Stomach smooth muscle (tissue), 2 donors: ENCODE results near the gene TBXT.
"Not testable (repeated sequence)": the region's sequence is repeated elsewhere in the genome, so short reads cannot be mapped to it uniquely, and the experiment has no call there.

Source experiments
- H3K27ac ChIP-seq: one replicate; pipeline ENCODE4 v1.7.0; 2013; ENCODE audit warnings: mild to moderate bottlenecking, low read length, inconsistent platforms
- H3K27me3 ChIP-seq, 2 donors: one replicate each; pipeline ENCODE4 v1.7.0; 2013; ENCODE audit warnings: low read length in 2 of 2; ENCODE audit not compliant: insufficient read depth in 2 of 2, control insufficient read depth in 1 of 2
- H3K36me3 ChIP-seq, 2 donors: one replicate each; pipeline ENCODE4 v1.7.0; 2013; ENCODE audit warnings: low read length in 2 of 2; ENCODE audit not compliant: control insufficient read depth in 2 of 2, insufficient read depth in 2 of 2
- H3K4me1 ChIP-seq: one replicate; pipeline ENCODE4 v1.7.0; 2013; ENCODE audit warnings: low read length; ENCODE audit not compliant: control insufficient read depth, insufficient read depth
- H3K4me3 ChIP-seq, 2 donors: one replicate each; pipeline ENCODE4 v1.7.0; 2013; ENCODE audit warnings: low read length in 2 of 2
- H3K9ac ChIP-seq, 2 donors: one replicate each; pipeline ENCODE4 v1.7.0; 2013; ENCODE audit warnings: low read length in 2 of 2, mild to moderate bottlenecking in 1 of 2
- H3K9me3 ChIP-seq, 2 donors: one replicate each; pipeline ENCODE4 v1.7.0; 2013; ENCODE audit warnings: low read length in 2 of 2; ENCODE audit not compliant: control insufficient read depth in 2 of 2
- donor health status: healthy.
- donor health status: Pancreatic carcinoma.

TBXT gene

GRCh38 chr6:166195860-166196238, 28.2 kb upstream of the TBXT start:
- Histone ChIP-seq H3K4me1 (no peaks in the 10 kb centered on the region), H3K27ac (no peak overlapping the region), H3K9me3 (no peaks in the 10 kb centered on the region), H3K4me3 (no peak overlapping the region), H3K9ac (no peak overlapping the region), H3K27me3 (peaks cover 0 to 2% of the 10 kb centered on the region in 2 donors), H3K36me3 (no peaks in the 10 kb centered on the region)

DNA sequence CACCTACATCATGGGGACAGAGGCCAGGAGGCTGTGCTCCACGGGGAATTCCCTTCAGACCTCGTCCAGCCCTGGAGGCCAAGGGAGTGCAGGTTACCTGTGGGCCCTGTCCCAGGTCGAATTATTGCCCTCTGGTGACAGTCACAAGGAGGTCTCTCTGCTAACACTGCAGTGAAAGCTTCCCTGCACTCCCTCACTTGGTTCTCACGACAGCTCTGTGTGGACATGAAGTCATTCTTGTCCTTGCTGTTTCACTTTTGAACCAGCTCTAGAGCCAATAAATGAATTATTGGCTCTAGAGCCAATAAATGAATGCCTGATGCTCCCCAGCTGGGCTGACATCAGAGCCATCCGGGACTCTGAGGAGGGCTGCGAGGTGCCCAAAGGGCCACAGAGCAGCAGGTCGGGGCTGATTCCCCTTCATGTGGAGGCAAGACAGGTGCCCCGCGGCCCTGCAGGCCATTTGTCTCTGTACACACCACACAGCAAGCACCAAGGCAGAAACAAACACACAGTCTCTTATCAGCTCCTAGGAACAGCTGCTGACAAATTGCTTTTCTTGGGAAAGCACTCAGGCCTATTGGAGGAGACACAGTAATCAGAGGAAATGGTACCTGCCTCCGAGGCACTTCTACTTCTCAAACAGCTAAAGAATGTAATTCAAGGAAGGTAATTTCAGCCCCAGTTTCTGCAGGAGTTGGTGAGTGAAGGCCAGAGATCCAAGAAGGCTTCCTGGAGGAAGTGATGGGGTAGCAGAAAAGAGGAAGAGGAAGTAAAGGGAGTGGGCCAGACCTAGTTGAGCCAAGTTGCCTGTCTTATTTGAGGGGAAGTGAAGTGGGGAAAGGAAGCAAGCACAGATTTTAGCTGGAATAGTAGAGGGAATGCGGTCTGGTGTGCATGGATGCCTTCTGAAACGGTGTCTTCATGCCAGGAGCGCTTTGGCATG, 27.5 kb upstream of the TBXT start:
- Histone ChIP-seq H3K9ac (no peak overlapping the region), H3K27ac (no peak overlapping the region), H3K27me3 (peaks cover 0 to 2% of the 10 kb centered on the region in 2 donors), H3K4me3 (no peak overlapping the region), H3K36me3 (no peaks in the 10 kb centered on the region), H3K9me3 (no peaks in the 10 kb centered on the region), H3K4me1 (no peaks in the 10 kb centered on the region)

- H3K27me3 ChIP-seq: peaks cover 0 to 2% of the 10 kb centered on the region in 2 donors
- H3K36me3 ChIP-seq: no peaks in the 10 kb centered on the region
- no peaks in the 10 kb centered on the region for H3K4me1 ChIP-seq
Observed at GRCh38 chr6:166192557-166192956, 24.9 kb upstream of the TBXT start.

DNA sequence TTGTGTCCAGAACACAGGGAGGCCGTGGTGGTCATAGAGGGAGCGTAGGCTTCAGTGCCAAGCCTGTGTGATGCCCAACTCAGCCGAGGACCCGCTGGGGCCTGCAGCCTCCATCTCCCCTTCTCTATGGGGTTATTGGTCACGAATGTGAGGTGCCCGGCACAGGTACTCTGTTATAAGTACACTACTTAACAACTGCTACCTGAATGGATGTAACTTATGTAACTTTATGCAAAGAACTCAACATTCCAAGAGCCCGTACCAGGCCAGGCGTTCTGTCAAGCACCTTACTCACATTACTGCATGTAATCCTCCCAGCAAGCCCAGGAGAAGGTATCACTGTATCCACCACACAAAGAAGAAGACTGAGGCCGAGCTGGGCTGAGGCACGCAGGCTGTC, 24.5 kb upstream of the TBXT start:
- H3K9ac ChIP-seq: no peak overlapping the region
- no peak overlapping the region for H3K27ac ChIP-seq
- H3K36me3 ChIP-seq: no peaks in the 10 kb centered on the region
- H3K4me3 ChIP-seq: no peak overlapping the region
- H3K27me3 ChIP-seq: peaks cover 0 to 2% of the 10 kb centered on the region in 2 donors
- no peaks in the 10 kb centered on the region for H3K4me1 ChIP-seq
- H3K9me3 ChIP-seq: no peaks in the 10 kb centered on the region

More at GRCh38 chr6:166192557-166192956, 24.9 kb upstream of the TBXT start:
- H3K27ac ChIP-seq: no peak overlapping the region
- no peaks in the 10 kb centered on the region for H3K9me3 ChIP-seq
- no peak overlapping the region for H3K9ac ChIP-seq
- H3K4me3 ChIP-seq: no peak overlapping the region

DNA sequence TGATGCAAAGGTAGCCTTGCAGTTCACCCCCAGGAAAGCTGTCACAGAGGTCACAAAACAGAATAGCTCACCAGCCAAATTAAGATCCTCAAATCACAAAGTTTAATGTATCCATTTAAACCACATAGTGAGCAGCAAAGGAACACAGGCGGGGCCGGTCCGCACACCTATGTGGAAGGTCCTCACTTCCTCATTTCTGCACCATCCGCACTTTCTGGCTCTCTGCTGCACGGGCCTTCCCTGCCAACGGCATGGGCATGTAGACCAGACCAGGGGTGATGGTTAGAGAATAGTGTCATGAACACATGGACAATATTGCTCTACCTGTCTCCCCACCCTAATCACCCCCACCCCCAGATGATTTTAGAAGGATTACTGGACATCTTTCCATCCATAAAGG, 12.1 kb upstream of the TBXT start:
- H3K27me3 ChIP-seq: no peaks in the 10 kb centered on the region

GRCh38 chr6:166176106-166176505, 8.5 kb upstream of the TBXT start:
- no peak overlapping the region for H3K9ac ChIP-seq
- H3K4me1 ChIP-seq: no peaks in the 10 kb centered on the region
- H3K4me3 ChIP-seq: no peak overlapping the region
- H3K27ac ChIP-seq: no peak overlapping the region
- no peaks in the 10 kb centered on the region for H3K9me3 ChIP-seq
- no peaks in the 10 kb centered on the region for H3K36me3 ChIP-seq
- H3K27me3 ChIP-seq: peaks cover 12 to 13% of the 10 kb centered on the region in 2 donors

More for the DNA sequence above, 12.1 kb upstream of the TBXT start:
- Histone ChIP-seq H3K9ac (no peak overlapping the region), H3K27ac (no peak overlapping the region), H3K9me3 (no peaks in the 10 kb centered on the region), H3K36me3 (no peaks in the 10 kb centered on the region), H3K4me1 (no peaks in the 10 kb centered on the region), H3K4me3 (no peak overlapping the region)

DNA sequence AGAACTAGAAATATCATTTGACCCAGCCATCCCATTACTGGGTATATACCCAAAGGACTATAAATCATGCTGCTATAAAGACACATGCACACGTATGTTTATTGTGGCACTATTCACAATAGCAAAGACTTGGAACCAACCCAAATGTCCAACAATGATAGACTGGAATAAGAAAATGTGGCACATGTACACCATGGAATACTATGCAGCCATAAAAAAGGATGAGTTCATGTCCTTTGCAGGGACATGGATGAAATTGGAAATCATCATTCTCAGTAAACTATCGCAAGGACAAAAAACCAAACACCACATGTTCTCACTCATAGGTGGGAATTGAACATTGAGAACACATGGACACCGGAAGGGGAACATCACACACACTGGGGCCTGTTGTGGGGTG, 7.4 kb upstream of the TBXT start:
- not testable (repeated sequence) for H3K9me3 ChIP-seq, H3K4me1 ChIP-seq, H3K9ac ChIP-seq, H3K36me3 ChIP-seq, H3K27ac ChIP-seq, H3K4me3 ChIP-seq
- peaks cover 14 to 15% of the 10 kb centered on the region in 2 donors for H3K27me3 ChIP-seq

DNA sequence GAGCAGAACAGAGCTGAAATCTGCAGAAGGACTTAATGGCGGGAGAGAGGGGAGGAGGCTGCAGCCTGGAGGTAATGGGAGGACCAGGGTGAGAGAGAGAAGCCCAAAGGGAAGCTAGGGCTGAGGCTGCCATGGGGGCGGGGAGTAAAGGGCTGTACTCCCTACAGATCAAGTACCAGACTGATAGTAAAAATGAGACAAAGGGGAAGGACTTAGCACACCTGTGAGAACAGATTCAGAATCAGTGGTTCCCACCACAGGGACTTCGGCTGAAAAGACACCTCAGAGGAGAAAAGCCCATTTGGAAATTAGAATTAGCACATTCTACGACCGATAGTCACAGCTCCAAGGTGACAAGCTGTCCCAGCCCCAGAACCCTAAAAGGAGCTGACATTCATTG, 6.4 kb upstream of the TBXT start:
- peaks cover 22 to 26% of the 10 kb centered on the region in 2 donors for H3K27me3 ChIP-seq
- H3K4me3 ChIP-seq: no peak overlapping the region
- H3K27ac ChIP-seq: no peak overlapping the region
- peaks cover 3% of the 10 kb centered on the region for H3K4me1 ChIP-seq
- no peak overlapping the region for H3K9ac ChIP-seq
- no peaks in the 10 kb centered on the region for H3K36me3 ChIP-seq
- H3K9me3 ChIP-seq: no peaks in the 10 kb centered on the region

DNA sequence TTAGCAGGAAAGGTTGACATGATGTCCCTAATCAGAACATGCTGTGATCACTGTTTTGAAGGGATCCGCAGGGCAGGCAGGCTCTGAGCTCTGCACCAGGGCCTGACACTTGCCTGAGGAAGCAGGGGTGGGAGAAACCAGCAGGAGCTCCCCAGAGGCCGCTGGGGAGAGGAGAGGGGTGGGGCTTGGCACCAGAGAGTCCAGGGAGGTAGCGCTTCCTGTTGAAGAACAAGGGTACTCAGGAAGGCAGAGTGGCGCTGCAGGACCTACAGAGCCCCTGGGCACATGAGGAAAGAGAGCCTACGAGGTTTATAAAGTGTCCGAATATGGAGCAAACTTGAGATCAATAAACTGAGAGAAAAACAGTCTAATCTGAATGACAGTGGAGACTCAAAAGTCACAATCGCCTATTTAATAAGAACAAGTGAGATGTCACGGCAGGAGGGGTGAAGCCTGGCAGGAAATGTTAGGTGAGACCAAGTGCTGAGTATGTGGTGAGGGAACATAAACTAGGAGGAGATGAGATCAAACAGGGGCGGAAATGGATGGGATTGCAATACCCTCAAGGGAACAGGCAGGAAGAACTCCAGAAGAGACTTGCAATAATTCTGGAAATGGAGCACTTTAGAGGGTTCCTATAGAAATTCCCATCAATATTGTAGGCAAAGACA, 5.8 kb upstream of the TBXT start:
- no peak overlapping the region for H3K4me3 ChIP-seq
- H3K36me3 ChIP-seq: no peaks in the 10 kb centered on the region
- H3K9ac ChIP-seq: no peak overlapping the region
- H3K27me3 ChIP-seq: peaks cover 27 to 32% of the 10 kb centered on the region in 2 donors
- H3K27ac ChIP-seq: no peak overlapping the region
- no peaks in the 10 kb centered on the region for H3K9me3 ChIP-seq
- H3K4me1 ChIP-seq: peaks cover 7% of the 10 kb centered on the region

- Histone ChIP-seq H3K9me3 (no peaks in the 10 kb centered on the region), H3K27ac (no peak overlapping the region), H3K27me3 (peaks cover 30 to 39% of the 10 kb centered on the region in 2 donors), H3K4me3 (no peak overlapping the region), H3K36me3 (no peaks in the 10 kb centered on the region), H3K9ac (no peak overlapping the region), H3K4me1 (peaks cover 11% of the 10 kb centered on the region)
Observed at GRCh38 chr6:166172546-166172945, 4.9 kb upstream of the TBXT start.
